ENCODE data around the gene SLC25A40. TPM values are rescaled to one million over a fixed set of nuclear protein-coding genes. Genes with fewer than 3 reads are reported as not detected.

Gene SLC25A40
- total RNA-seq, 3 donors from 2014 or later (not counting 1 experiment from before 2014, with no cell fraction given), result 17.4 to 26.0 (median 22.6) TPM

- Histone ChIP-seq H3K4me1 (ENCODE audit: control insufficient read depth, insufficient read depth, low read length) (no peaks in the 10 kb centered on the region), H3K36me3 (ENCODE audit: control insufficient read depth, insufficient read depth, low read length) (peaks cover 22% of the 10 kb centered on the region), H3K27ac (ENCODE audit: low read length) (no peak overlapping the region), H3K9me3 (ENCODE audit: control insufficient read depth, insufficient read depth, low read length) (no peaks in the 10 kb centered on the region), H3K4me3 (ENCODE audit: low read length) (no peak overlapping the region), H3K27me3 (ENCODE audit: control insufficient read depth, insufficient read depth, low read length) (no peaks in the 10 kb centered on the region)
- H3K36me3 Mint-ChIP-seq, result peaks cover 4% of the 10 kb centered on the region
- no peak overlapping the region for H3K27ac Mint-ChIP-seq
- H3K4me1 Mint-ChIP-seq, result peaks cover 0 to 15% of the 10 kb centered on the region in 2 donors
- H3K4me3 Mint-ChIP-seq, result no peak overlapping the region
- DNase-seq (no peak), ATAC-seq (no peak)
- intact Hi-C loops (cut with micrococcal nuclease), result no loop called here
- H3K9me3 Mint-ChIP-seq, result no peaks in the 10 kb centered on the region
- no peaks in the 10 kb centered on the region for H3K27me3 Mint-ChIP-seq (ENCODE audit: low read depth in 2 of 2)
- TF ChIP-seq, protein P1, sequence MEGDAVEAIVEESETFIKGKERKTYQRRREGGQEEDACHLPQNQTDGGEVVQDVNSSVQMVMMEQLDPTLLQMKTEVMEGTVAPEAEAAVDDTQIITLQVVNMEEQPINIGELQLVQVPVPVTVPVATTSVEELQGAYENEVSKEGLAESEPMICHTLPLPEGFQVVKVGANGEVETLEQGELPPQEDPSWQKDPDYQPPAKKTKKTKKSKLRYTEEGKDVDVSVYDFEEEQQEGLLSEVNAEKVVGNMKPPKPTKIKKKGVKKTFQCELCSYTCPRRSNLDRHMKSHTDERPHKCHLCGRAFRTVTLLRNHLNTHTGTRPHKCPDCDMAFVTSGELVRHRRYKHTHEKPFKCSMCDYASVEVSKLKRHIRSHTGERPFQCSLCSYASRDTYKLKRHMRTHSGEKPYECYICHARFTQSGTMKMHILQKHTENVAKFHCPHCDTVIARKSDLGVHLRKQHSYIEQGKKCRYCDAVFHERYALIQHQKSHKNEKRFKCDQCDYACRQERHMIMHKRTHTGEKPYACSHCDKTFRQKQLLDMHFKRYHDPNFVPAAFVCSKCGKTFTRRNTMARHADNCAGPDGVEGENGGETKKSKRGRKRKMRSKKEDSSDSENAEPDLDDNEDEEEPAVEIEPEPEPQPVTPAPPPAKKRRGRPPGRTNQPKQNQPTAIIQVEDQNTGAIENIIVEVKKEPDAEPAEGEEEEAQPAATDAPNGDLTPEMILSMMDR (IDR thresholded peaks at IDR 0.05), result no peak
- WGBS (ENCODE audit: insufficient coverage), result 100% methylated on average over 3 of the region's 4 CpGs
These were observed 6.2 kb upstream of the SLC25A40 start for GRCh38 chr7:87882151-87882937.

DNA sequence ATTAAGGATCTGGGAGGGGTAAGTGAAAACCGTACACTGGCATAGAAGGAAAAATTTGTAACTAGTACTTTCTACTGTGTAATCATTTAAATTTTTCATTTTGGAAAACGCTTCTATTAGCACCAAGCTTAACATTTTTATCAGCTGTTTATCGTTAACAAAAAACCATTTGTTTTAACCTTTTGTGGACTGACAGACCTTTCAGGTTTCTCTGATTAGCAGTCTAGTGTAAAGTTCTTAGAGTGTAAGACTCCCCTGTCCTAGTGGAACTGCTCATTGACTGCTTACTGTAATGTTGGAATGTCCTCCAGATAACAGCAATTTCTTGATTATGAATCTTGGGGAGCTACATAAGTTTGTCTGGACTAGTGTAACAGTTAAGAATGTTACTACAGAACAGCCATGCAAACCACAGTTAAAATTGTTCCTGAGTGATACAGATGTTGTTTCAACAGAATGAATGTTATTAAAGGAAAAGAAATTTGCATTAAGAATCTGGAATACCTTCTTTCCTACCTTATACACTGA, 2.1 kb upstream of the SLC25A40 start:
- intact Hi-C loops (cut with micrococcal nuclease), result loop anchor here (5.0 kb wide), 3 partner anchors 251 to 726 kb away; partner anchors contain the start of genes DMTF1 and RUNDC3B
- Histone ChIP-seq H3K36me3 (ENCODE audit: control insufficient read depth, insufficient read depth, low read length) (peaks cover 6% of the 10 kb centered on the region), H3K27ac (ENCODE audit: low read length) (no peak overlapping the region), H3K27me3 (ENCODE audit: control insufficient read depth, insufficient read depth, low read length) (no peaks in the 10 kb centered on the region), H3K4me3 (ENCODE audit: low read length) (no peak overlapping the region), H3K9me3 (ENCODE audit: control insufficient read depth, insufficient read depth, low read length) (no peaks in the 10 kb centered on the region), H3K4me1 (ENCODE audit: control insufficient read depth, insufficient read depth, low read length) (no peaks in the 10 kb centered on the region)
- DNase-seq (no peak), ATAC-seq (no peak)
- Mint-ChIP-seq H3K27ac (no peak overlapping the region), H3K9me3 (no peaks in the 10 kb centered on the region), H3K4me3 (no peak overlapping the region), H3K27me3 (ENCODE audit: low read depth in 2 of 2) (no peaks in the 10 kb centered on the region), H3K4me1 (peaks cover 20 to 43% of the 10 kb centered on the region in 2 donors), H3K36me3 (no peaks in the 10 kb centered on the region)
- TF ChIP-seq, protein P1 (IDR thresholded peaks at IDR 0.05), result no peak
- 100% methylated on average over 1 of the region's 3 CpGs for WGBS (ENCODE audit: insufficient coverage)

DNA sequence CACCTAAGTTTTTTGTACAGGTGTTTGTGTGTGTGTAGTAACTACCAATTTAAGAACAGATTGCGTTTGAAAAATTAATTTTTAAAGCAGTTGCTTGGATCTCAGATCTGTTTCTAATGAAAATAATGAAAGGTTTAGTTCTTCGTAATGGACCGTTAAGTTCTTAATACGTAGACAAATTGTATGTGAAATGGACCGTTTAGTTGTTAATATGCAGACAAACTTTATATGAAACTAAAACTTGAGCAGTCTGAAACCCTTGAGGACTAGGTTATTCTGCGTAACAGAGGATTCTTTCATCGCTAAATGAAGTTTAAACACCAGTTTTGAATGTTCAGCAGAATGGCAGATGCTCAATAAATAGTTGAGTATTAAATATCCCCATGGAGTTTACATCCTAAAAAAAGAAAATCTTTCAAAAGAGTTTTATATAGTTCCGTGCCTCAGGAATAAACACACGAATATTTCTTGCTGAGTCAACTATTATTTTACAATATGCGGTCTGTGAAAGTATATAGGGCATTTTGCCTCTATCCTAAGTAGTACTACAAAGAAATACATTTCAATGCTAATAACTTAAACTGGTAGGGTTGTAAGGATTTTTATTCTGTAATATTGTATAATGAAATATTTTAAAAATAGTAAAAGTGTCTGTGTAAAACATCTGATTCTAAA, 1.3 kb upstream of the SLC25A40 start:
- Mint-ChIP-seq H3K27ac (peak overlapping the region; percentile 94 to 98), H3K9me3 (no peaks in the 10 kb centered on the region), H3K4me1 (peaks cover 24 to 47% of the 10 kb centered on the region in 2 donors), H3K27me3 (ENCODE audit: low read depth in 2 of 2) (no peaks in the 10 kb centered on the region), H3K4me3 (peak overlapping the region; percentile 97), H3K36me3 (no peaks in the 10 kb centered on the region)
- H3K4me3 ChIP-seq (ENCODE audit: low read length), result peak overlapping the region; percentile 72
- H3K27ac ChIP-seq (ENCODE audit: low read length), result peak overlapping the region; percentile 88
- intact Hi-C loops (cut with micrococcal nuclease), result loop anchor here (2.0 to 5.0 kb wide), 4 partner anchors 57 to 725 kb away; partner anchors contain the start of genes ADAM22, DMTF1 and RUNDC3B
- no peak for ATAC-seq
- H3K27me3 ChIP-seq (ENCODE audit: control insufficient read depth, insufficient read depth, low read length), result no peaks in the 10 kb centered on the region
- WGBS (ENCODE audit: insufficient coverage), result 16% methylated on average over 7 of the region's 10 CpGs
- peak in 1 of 2 donors; percentile 12 for DNase-seq
- no peaks in the 10 kb centered on the region for H3K4me1 ChIP-seq (ENCODE audit: control insufficient read depth, insufficient read depth, low read length)
- no peaks in the 10 kb centered on the region for H3K9me3 ChIP-seq (ENCODE audit: control insufficient read depth, insufficient read depth, low read length)
- TF ChIP-seq, protein P1 (IDR thresholded peaks at IDR 0.05), result no peak
- peaks cover 6% of the 10 kb centered on the region for H3K36me3 ChIP-seq (ENCODE audit: control insufficient read depth, insufficient read depth, low read length)
